Keratinocyte (primary cell): ENCODE data around the gene NCOA3.

ENCODE experiments used
- EZH2 ChIP-seq: IDR thresholded peaks from one replicate; pipeline ENCODE4 v1.6.1; 2012; ENCODE audit warnings: inconsistent platforms, mild to moderate bottlenecking, low read length, moderate library complexity
- TF ChIP-seq, protein P1 (sequence below), 3 experiments: IDR thresholded peaks in 1 of 3; conservative IDR thresholded peaks in 1 of 3; optimal IDR thresholded peaks in 1 of 3; 2 replicates in 2 of 3; 3 replicates in 1 of 3; pipeline versions ENCODE3 to v1.5.1; 2011; ENCODE audit warnings: low read length in 3 of 3, mild to moderate bottlenecking in 3 of 3, moderate library complexity in 2 of 3, control low read depth in 1 of 3, inconsistent platforms in 1 of 3; ENCODE audit not compliant: insufficient read depth in 2 of 3; ENCODE audit errors: extremely low read depth in 1 of 3

DNA sequence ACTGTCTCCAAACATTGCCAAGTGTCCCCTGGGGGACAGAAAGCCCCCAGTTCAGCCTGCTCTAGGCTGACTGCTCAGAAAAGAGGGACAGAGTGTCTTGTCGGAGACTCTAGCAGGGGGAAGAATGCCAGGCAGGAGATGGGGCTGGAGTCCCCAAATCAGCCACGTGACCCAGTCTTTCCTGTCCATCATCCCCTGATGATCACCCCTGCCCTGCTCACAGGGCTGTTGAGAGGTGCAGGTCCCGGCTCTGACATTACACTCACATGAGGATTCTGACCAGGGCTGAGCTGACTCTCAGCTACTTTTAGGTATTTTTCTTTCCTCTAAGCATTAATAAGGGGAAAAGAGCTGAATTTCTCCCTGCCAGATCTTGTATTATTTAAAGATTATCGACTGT lies 167.8 kb downstream of the NCOA3 start:
- TF ChIP-seq, protein P1, sequence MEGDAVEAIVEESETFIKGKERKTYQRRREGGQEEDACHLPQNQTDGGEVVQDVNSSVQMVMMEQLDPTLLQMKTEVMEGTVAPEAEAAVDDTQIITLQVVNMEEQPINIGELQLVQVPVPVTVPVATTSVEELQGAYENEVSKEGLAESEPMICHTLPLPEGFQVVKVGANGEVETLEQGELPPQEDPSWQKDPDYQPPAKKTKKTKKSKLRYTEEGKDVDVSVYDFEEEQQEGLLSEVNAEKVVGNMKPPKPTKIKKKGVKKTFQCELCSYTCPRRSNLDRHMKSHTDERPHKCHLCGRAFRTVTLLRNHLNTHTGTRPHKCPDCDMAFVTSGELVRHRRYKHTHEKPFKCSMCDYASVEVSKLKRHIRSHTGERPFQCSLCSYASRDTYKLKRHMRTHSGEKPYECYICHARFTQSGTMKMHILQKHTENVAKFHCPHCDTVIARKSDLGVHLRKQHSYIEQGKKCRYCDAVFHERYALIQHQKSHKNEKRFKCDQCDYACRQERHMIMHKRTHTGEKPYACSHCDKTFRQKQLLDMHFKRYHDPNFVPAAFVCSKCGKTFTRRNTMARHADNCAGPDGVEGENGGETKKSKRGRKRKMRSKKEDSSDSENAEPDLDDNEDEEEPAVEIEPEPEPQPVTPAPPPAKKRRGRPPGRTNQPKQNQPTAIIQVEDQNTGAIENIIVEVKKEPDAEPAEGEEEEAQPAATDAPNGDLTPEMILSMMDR (optimal IDR thresholded peaks at IDR 0.05 in 1 of 3, IDR thresholded peaks at IDR 0.05 in 1 of 3, conservative IDR thresholded peaks at IDR 0.05 in 1 of 3; ENCODE audit: extremely low read depth in 1 of 3, insufficient read depth in 2 of 3, low read length in 3 of 3), result no peak
- TF ChIP-seq EZH2, result no peak
